Testis (tissue), 2 donors: ENCODE results near the gene ABCC4.

Source experiments
- POLR2A ChIP-seq: fragments of 450-650 bp; IDR thresholded peaks from one replicate; pipeline ENCODE4 v1.6.1; 2017; ENCODE audit warnings: antibody characterized with exemption, mild to moderate bottlenecking, moderate library complexity
- TF ChIP-seq, protein P1 (sequence below), 3 experiments: fragments of 450-650 bp in 2 of 3; fragments of 200-600 bp in 1 of 3; sonication (generic) in 1 of 3; IDR thresholded peaks; one replicate each; pipeline ENCODE4 v1.5.1; 2016 to 2019; ENCODE audit warnings: antibody characterized with exemption in 3 of 3, mild to moderate bottlenecking in 2 of 3, moderate library complexity in 1 of 3

- no peak for TF ChIP-seq POLR2A
- TF ChIP-seq, protein P1, sequence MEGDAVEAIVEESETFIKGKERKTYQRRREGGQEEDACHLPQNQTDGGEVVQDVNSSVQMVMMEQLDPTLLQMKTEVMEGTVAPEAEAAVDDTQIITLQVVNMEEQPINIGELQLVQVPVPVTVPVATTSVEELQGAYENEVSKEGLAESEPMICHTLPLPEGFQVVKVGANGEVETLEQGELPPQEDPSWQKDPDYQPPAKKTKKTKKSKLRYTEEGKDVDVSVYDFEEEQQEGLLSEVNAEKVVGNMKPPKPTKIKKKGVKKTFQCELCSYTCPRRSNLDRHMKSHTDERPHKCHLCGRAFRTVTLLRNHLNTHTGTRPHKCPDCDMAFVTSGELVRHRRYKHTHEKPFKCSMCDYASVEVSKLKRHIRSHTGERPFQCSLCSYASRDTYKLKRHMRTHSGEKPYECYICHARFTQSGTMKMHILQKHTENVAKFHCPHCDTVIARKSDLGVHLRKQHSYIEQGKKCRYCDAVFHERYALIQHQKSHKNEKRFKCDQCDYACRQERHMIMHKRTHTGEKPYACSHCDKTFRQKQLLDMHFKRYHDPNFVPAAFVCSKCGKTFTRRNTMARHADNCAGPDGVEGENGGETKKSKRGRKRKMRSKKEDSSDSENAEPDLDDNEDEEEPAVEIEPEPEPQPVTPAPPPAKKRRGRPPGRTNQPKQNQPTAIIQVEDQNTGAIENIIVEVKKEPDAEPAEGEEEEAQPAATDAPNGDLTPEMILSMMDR (IDR thresholded peaks at IDR 0.05), result no peak
Measured at GRCh38 chr13:95160112-95160906, 140.9 kb downstream of the ABCC4 start.
